Measurements from ENCODE around the gene ABCD1. TPM values are rescaled to one million over a fixed set of nuclear protein-coding genes. Genes with fewer than 3 reads are reported as not detected.

Gene ABCD1
- total and polyA plus RNA-seq, 9 of the 15 experiments (the other 6 are each of a cell fraction or from before 2014, with no cell fraction given) = 0.07 to 6.9 (median 2.2) TPM

GRCh38 chrX:153708415-153708814 is 16.2 kb upstream of the ABCD1 start (continued):
- TF ChIP-seq CTCF (IDR thresholded peaks at IDR 0.05 in 2 of 3, conservative IDR thresholded peaks at IDR 0.05 in 1 of 3; ENCODE audit: insufficient read depth in 2 of 3, low read depth in 1 of 3, low read length in 3 of 3) (peak; percentile 85 to 90 (median 87)), ZNF184 (CRISPR knock-in tag; IDR thresholded peaks at IDR 0.05) (no peak), REST (IDR thresholded peaks at IDR 0.05; ENCODE audit: borderline replicate concordance) (peak; percentile 70), REST (CRISPR knock-in tag; IDR thresholded peaks at IDR 0.05; ENCODE audit: low read depth) (no peak), GTF2A2 (tag; IDR thresholded peaks at IDR 0.05) (no peak), ZC3H11A (IDR thresholded peaks at IDR 0.05; ENCODE audit: low read depth, low read length) (no peak), DMBX1 (CRISPR knock-in tag; IDR thresholded peaks at IDR 0.05; ENCODE audit: borderline replicate concordance) (no peak), ZNF224 (CRISPR knock-in tag; IDR thresholded peaks at IDR 0.05) (no peak), ZNF384 (IDR thresholded peaks at IDR 0.05; ENCODE audit: low read depth, low read length) (peak; percentile 96), ATF3 (IDR thresholded peaks at IDR 0.05) (0 out of 2 replicates have a peak, but pooled peaks have one; percentile 33), ATF3 (CRISPR knock-in tag; conservative IDR thresholded peaks at IDR 0.05) (no peak), ZBTB17 (CRISPR knock-in tag; IDR thresholded peaks at IDR 0.05) (no peak), ZNF79 (CRISPR knock-in tag; IDR thresholded peaks at IDR 0.05; ENCODE audit: low read depth) (no peak), HDAC2 (IDR thresholded peaks at IDR 0.05) (no peak), GABPB1 (CRISPR knock-in tag; IDR thresholded peaks at IDR 0.05) (no peak), GTF2F1 (IDR thresholded peaks at IDR 0.05; ENCODE audit: low read depth, low read length) (no peak), USF1 (CRISPR knock-in tag; IDR thresholded peaks at IDR 0.05) (peak; percentile 85), KLF13 (tag; IDR thresholded peaks at IDR 0.05; ENCODE audit: borderline replicate concordance, low read depth) (no peak), MCM2 (IDR thresholded peaks at IDR 0.05; ENCODE audit: low read depth) (no peak)
